ENCODE data around the gene USH2A.
"Not testable (repeated sequence)": the region's sequence is repeated elsewhere in the genome, so short reads cannot be mapped to it uniquely, and the experiment has no call there.

The USH2A gene

DNA sequence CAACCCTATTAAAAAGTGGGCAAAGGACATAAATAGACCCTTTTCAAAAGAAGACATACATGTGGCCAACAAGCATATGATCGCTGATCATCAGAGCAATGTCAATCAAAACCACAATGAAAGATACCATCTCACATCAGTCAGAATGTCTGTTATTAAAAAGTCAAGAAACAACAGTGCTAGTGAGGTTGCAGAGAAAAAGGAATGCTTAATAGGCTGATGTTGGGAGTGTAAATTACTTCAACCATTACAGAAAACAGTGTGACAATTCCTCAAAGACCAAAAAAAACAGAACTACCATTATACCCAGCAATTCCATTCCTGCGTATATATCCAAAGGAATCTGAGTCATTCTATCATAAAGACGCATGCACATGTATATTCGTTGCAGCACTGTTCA lies 13.2 kb downstream of the USH2A start:
- DNase-seq (ENCODE audit: low spot score) = no peak

DNA sequence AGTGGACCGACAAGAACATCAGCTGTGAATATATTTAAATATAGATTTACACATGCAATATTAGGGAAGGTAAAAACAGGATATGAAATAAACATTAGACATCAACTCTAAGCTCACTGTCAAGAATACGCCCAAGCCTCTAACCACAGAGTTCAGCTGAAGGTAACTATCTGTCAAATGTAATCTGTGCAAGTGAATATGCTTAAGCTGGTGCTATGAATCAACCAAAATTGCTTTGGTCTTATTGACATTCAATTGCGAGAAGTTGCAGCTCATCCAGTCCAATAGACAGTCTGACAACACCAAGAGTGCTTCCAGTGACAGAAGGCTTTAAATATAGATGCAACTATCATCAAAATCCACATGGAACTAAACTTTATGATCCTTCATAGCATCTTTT lies 32.3 kb downstream of the USH2A start:
- DNase-seq (ENCODE audit: low spot score) = no peak

DNA sequence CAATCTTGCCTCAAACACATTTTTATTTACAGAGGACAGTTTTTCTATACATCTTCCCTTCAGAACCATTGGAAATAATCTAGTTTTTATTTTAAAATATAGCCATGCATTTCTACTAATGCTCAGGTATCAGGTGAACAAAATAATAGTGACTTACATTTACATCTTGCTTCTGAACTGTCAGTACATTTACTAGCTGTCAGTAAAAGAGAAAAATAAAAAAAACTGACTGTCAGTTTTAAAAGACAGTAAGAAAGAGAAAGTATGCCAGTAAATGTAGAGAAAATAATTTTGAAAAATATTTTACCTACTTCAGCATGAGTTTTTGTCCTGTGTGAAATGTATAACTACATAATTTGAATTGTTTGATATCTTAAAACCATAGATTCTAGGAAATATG lies 33.5 kb downstream of the USH2A start:
- no peak for DNase-seq (ENCODE audit: low spot score)

DNA sequence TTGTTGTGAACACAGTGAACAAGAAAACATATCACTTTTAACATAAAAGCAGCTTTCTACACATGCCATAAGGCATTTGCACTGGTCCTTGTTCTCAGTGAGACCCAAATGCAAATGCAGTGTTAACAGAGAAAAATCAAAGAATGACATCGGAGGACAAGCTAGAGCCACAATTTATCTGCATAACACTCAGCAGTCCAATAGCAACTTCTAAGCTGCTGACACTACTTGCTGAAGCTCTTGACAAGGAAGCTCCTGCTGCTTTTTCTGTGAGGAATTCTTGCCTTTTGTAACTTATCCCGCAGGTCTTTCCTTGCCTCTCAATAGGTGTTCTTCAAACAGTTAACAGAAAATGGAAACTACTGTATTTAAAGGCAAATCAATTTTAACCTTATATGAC lies 34.7 kb downstream of the USH2A start:
- no peak for DNase-seq (ENCODE audit: low spot score)

DNA sequence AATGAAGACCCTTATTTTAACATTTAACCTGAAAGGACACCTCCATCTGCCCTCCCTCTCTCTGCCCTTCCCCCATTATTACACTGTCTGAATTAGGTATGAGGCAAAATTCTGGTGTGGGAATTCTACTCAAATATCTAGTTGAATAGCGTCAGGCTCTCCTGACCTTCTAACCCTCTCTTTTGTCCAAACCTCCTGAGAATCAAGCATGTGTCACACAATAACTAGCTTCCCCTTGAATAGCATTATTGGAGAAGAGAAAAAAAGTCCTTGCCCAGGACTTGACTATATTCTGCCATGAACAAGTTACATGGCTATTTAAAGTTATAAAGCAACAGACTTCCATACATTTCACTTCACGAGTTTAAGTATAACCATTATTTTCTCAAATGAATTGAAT lies 35.5 kb downstream of the USH2A start:
- no peak for DNase-seq (ENCODE audit: low spot score)

DNA sequence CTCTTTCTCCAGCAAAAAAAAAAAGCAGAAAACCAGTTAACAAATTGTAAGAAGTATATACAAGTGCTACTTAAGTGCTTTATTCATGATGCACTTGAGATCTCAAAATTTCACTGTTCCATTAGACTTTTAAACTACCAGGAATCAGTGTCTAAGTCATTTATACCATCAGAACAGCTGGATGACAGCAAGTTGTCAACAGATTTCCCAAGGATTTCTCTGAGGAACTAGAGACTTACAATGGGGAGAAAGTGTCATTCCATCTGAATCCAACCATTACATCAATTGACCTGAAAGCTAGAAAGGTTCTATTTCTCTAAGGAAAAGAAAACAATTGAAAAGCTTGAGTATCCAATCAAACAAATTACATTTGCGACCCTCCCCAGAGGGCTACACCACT lies 43.8 kb downstream of the USH2A start:
- no peak for DNase-seq (ENCODE audit: low spot score)

DNA sequence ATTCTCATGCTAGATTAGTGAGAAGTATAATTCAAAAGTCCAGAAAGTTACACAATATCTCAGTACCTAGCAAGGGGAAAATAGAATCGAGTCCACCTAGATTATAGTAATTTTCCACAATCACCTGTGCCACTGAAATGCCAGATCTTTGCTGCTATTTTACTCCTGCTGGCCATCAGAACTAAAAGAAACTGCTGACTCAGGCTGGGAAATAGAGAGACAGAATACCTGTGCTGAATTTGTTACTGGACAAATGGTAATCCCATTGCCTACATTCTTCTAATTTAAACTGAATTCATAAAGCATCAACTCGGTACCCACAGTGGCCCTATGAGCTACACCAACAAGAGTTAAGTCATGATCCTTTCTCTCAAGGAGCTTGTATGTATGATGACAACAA lies 55.0 kb downstream of the USH2A start:
- no peak for DNase-seq (ENCODE audit: low spot score)

DNA sequence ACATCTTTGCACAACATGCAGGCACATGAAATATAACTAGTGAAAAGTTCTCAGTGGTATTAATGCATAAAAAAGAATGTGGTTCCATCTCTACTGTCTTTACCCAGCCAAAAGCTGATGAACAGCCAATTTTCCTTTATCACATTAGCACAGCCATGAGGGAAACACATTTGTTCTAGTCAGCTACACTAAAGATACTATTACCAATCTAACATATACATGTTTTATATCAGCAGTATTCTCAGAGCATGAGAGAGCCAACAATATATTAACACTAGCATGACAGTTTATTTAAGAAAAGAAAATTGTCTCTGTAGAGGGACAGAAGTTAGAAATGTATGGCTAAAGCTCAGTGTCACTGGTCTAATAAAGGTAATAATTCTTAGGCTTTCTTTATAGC lies 56.3 kb downstream of the USH2A start:
- DNase-seq (ENCODE audit: low spot score) = no peak

DNA sequence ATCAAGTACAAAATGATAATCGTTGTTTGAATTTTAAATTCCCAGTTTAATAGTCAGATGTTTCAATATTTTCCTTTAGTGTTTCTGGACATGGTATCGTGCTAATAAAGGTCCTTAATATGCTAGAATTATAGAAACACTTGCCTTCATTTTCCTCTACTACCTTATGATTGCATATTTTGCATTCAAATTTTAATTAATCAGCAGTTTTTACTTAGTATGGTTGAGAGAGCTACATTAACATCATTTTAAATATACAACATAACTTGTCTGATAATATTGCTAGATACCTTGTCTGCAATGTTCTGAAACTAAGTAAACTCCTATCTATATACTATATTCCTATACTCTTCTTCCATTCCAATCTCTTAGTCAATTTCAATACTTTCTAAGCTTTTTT lies 66.3 kb downstream of the USH2A start:
- no peak for DNase-seq (ENCODE audit: low spot score)

DNA sequence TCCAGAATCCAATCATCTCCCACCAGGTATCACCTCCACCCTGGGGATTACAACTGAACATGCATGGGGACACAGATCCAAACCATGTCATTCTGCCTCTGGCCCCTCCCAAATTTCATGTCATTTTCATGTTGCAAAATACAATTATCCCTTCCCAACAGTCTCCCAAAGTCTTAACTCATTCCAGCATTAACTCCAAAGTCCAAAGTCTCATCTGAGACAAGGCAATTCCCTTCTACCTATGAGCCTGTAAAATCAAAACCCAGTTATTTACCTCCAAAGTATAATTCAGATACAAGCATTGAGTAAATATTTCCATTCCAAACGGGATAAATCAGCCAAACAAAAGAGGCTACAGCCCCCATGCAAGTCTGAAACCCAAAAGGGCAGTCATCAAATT lies 73.1 kb downstream of the USH2A start:
- DNase-seq (ENCODE audit: low spot score) = no peak

DNA sequence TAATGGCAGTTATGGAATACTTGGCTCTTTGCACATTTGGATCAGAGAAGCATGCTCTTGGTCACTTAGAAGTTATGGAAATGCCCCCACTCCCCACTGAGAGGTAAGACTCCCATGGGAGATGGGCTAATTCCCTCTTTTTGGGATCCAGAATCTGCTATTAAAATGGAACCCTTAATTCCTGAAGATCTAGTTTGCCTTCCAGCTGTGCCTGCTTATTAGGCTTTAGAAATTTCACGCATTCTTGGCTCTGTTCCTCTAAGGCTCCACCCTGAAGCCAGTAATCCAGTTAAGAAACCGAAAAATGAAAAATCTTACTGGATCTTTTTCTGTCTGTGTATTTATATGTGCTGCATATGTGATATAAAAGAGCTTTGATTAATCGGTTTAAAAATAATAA lies 76.7 kb downstream of the USH2A start:
- DNase-seq (ENCODE audit: low spot score) = no peak

DNA sequence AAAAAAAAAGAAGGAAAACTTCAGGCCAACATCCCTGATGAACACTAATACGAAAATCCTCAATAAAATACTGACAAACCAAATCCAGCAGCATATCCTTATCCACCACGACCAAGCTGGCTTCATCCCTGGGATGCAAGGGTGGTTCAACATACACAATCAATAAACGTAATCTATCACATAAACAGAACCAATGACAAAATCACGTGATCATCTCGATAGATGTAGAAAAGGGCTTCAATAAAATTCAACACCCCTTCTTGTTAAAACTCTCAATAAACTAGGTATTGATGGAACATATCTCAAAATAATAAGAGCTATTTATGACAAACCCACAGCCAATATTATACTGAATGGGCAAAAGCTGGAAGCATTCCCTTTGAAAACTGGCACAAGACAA lies 82.7 kb downstream of the USH2A start:
- not testable (repeated sequence) for DNase-seq (ENCODE audit: low spot score)

DNA sequence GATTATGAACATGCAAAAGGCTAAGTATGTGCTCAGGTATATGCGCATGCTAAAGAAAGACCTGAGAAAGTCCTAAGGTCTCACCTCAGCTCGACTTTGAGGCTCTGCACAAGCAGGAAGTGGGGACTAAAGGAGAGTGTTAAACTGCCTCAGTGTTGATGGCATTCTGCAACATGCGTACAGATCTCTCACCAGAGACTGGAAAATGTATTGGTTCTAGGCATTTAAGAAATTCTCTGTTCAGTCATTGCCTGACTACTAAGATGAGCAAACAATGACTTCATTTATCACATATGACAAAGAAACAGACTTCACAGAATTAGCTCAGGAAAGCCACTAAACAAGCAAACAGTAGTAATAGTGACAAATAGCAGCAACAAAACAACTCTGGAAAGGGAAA lies 90.8 kb downstream of the USH2A start:
- DNase-seq (ENCODE audit: low spot score) = no peak

DNA sequence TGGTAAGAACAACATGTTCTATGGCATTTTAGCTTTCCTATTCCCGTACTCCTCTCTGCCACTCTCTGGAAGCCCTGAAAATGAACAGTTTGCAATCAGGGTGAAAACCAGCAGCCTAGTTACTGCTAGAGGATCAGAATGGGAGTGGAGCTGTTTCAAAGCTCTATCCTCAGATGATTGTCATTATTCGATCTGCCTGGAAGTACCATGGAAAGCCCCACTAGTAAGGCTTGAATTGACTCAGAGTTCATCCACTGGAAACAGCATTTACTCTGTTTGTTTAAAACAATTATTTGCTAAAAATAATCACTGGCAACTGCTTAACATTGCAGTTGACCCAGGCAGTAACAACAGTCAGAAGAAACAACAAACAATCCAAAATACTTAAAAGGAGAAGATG lies 91.2 kb downstream of the USH2A start:
- no peak for DNase-seq (ENCODE audit: low spot score)

DNA sequence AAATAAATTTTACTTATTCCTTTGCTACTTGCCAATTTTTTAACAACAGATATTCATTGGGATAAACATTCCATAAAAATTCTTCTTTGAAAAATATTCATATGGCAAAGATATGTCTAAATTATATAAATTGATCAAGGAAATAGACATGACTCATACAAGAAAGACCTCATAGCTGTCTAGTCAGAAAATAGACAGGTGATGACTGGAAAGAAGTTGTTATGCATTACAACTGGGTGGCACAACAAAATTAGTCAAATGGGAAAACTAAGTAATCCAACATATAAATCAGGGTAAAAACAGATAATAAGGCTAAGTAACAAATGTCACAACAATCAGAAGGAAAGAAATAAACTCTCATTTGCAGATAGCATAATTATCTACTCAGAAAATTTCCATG lies 92.0 kb downstream of the USH2A start:
- DNase-seq (ENCODE audit: low spot score) = no peak

DNA sequence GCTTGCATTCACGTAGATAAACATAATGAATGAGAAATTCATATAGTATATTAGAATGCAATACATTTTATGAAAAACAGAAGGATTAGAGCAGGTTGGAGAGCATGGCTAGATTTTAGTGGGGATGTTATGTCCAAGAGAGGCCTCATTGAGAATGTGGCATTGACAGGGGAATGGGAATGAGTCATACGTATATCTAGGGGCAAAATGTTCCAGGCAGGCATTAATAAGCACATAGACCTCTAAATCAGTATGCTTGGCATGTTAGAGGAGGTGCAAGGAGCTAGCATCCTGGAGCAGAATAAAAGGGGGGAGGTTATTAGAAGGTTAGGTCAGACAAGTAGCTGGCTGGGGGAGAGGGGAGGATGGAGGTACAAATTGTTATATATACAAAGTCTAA lies 93.0 kb downstream of the USH2A start:
- DNase-seq (ENCODE audit: low spot score) = no peak

DNA sequence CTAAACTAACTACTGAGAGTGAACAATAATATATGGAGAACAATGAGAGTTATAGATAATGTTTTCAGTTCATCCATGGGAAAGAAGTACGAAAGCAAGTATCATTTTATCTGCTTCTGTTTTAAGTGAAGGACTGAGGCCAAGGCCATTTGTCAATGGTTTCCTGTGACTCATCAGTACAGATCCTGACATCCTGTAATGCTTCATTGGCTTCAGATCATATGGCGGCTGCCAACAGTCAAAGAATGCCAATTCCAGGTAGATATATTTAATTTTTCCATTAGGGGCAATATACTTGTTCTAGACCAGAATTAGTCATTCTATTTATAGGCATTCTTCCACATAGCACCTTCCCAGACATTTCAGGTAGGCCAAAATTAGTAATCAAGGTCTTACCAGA lies 97.3 kb downstream of the USH2A start:
- DNase-seq (ENCODE audit: low spot score) = no peak

DNA sequence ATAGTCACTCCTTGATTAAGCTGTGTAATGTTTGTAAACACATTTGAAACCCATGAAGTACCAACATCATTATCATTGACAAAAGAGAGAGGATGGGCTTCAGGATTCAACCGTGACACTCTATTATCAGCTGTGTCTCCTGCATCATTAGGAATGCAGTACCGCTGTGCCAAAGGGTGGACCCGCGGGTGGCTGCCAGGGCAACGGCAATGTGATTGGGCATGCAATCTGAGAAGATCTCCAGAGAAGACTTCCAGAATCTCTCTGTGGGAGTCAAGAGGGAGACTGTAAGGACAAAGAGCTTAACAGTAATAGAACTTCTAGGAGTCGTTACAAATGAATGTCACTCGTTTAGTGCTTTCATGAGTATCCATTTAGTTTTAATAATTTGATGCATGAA lies 97.9 kb downstream of the USH2A start:
- no peak for DNase-seq (ENCODE audit: low spot score)

DNA sequence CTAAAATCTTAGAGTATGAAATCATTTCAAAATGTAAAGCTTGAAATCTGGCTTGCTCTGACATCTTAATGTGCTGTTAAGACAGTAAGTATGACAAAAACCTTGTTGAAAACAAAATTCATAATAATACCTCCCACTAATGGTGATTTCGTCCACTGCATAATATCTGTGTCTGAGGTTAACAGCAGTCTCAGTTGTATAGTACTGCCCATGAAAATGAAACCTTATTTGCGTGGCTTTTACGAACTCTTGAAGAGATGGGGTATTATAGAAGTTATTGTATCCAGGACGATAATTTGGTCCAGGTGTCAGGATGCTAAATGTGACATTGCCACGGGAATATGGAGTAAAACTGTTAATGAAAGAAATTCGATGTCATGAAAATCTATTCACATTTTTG lies 99.9 kb downstream of the USH2A start:
- no peak for DNase-seq (ENCODE audit: low spot score)

DNA sequence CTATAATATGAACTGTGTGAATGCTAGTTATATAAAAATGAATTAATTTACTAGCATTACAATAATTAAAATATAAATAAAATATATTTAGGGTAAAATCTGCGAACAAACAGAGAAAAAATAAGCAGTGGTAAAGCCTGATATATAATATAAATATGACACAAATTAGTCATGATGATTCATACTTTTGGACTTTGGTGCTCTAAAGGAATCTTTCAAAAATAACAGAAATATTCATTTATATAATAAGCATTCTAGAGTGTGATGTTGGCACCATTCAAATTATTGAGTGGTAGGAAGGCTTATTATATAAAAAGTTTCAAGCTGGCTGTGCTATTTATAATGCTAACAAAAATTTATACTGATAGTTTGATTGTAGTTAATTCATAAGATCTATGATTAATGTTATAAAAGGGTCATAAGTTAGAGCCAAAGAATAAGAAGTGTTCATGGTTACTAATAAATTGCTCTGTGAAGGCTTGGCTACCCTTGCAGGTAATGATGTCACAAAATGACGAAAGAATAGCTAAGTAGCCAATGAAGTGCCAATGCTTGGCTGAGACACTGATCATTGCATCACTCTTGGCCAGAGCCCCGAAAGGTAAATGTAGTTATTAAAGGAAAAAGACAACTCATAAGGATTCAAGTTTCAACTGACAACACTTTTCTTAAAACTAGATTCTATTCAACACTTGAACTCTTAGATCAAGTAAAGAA lies 108.7 kb downstream of the USH2A start:
- DNase-seq (ENCODE audit: low spot score) = no peak

DNA sequence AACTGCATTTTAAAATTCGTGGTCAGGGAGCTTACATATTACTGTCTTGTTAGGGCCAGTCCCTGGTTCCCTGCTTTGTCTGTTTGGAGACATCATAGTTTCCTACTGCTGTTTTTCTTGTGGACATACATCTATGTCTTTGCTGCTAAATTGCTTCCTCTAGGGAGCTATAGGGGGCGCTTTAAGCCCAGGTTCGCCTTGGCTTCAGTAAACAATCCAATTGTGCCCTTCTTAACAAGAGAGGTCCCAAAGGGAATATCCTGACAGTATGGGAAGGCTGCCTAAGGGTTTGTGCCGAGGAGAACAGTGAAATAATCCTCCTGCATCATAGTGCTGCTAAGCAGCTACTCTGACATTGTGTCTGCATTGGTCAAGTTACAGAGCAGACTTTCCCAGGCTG lies 112.5 kb downstream of the USH2A start:
- DNase-seq (ENCODE audit: low spot score) = no peak

DNA sequence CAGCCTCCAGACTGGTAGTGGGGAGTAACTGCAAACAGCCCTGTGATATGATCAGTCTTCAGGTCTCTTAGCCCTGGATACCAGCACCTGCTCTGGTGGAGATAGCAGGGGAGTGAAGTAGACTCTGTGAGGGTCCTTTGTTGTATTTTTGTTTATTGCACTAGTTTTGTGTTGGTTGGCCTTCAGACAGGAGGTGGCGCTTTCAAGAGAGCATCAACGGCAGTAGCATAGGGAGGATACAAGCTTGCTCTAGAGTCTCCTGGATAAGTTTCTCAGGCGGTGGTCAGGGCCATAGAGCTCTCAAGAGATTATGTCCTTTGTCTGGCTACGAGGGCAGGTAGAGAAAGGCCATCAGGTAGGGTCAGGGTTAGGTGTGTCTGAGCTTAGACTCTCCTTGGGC lies 116.4 kb downstream of the USH2A start:
- DNase-seq (ENCODE audit: low spot score) = no peak

DNA sequence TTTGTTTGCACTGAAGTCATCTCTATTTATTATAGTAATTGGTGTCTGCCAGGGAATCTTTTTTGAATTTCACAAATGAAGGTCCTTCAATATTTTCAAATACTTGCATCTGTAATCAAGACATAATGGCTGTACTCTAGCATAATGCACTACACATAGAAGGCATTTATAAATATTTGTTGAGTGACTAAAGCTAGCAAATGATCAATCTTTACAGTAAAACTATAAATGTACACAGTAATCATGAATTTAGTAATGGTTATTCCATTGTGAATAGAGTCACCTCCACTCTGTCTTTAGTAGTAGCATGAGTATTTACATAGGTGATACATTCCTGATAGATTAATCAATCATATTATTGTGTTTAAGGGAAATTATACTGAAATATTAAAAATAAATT lies 119.6 kb downstream of the USH2A start:
- no peak for DNase-seq (ENCODE audit: low spot score)

DNA sequence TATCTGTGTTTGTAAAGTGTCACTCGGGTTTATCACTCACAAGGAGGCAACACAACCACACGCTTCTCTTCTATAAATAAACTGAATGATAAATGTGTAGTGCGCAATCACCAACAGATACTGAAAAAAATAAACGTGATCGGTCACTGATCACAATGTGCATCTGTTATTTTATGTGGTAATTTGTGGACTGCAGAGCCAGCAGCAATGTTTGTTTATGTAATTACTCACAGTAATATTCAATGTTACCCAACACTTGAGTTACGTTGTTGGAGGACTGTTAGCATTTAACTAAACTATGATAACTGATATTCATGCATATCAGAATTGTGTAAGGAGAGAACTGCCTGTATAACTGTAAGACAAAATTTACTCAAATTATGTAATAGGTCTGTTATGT lies 129.6 kb downstream of the USH2A start:
- no peak for DNase-seq (ENCODE audit: low spot score)

DNA sequence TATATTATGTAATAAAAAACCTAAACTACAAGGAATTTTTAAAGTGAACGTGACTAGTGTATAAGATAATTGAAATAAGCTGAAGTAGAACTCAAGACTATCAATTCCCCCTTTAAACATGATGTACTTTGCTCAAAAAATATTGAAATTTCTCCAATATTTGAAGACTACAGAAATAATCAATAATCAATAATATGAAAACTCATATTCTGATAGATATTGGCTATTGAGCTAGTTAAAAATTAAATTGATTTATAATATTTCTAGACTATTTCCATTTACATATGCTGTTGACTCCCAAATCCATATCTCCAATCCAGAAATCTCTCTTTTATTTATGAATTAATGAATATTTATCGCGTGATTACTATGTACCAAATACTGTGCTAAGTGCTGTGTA lies 133.2 kb downstream of the USH2A start:
- DNase-seq (ENCODE audit: low spot score) = no peak

Data from hematopoietic multipotent progenitor cell treated with erythropoietin and hydrocortisone succinate and interleukin-3 and kit ligand, for 17 days (in vitro differentiated cells).